H1 (cell line): ENCODE measurements around the gene TWF2. TPM values are rescaled to one million over a fixed set of nuclear protein-coding genes. Genes with fewer than 3 reads are reported as not detected.

ENCODE experiments used
- CTCF ChIA-PET: fragments of 300-600 bp; sonication (Branson Sonifier 250); formaldehyde crosslinking; loops from one replicate; lab custom pipeline; 2021; ENCODE audit not compliant: partially characterized antibody; lab: Charles Lee
- POLR2A ChIA-PET: fragments of 300-600 bp; sonication (Branson Sonifier 250); formaldehyde crosslinking; loops from one replicate; lab custom pipeline; 2021; ENCODE audit warnings: inconsistent platforms; ENCODE audit not compliant: partially characterized antibody; lab: Charles Lee
- DNase-seq, 2 experiments: peaks; one replicate each; pipeline versions ENCODE4 v3.0.0 to v3.0.0-alpha.2; 2010 to 2022; ENCODE audit warnings: low spot score in 2 of 2, low read depth in 1 of 2, mixed read lengths in 1 of 2
- FAIRE-seq: peaks from 2 replicates; lab custom pipeline; 2011; peaks lifted over from hg19 to GRCh38; lab: Jason Lieb, UNC
- H2AFZ ChIP-seq: 2 replicates; pipeline ENCODE4 v1.8.1; 2012; ENCODE audit warnings: low read length, inconsistent platforms
- H2AK5ac ChIP-seq: 2 replicates; pipeline ENCODE4 v1.6.1; 2013; ENCODE audit warnings: low read depth, low read length
- H2BK120ac ChIP-seq: replicated peaks from 2 replicates; pipeline ENCODE3; 2013; ENCODE audit warnings: low read depth, low read length, inconsistent platforms
- H2BK12ac ChIP-seq: 2 replicates; pipeline ENCODE4 v1.6.1; 2013; ENCODE audit warnings: low read depth, low read length
- H2BK15ac ChIP-seq: 2 replicates; pipeline ENCODE4 v1.6.1; 2013; ENCODE audit warnings: low read length
- H2BK20ac ChIP-seq: 2 replicates; pipeline ENCODE4 v1.6.1; 2013; ENCODE audit warnings: low read length
- H2BK5ac ChIP-seq: 2 replicates; pipeline ENCODE4 v1.6.1; 2013; ENCODE audit warnings: low read depth, low read length
- H3K14ac ChIP-seq: 2 replicates; pipeline ENCODE4 v1.6.1; 2013; ENCODE audit warnings: inconsistent platforms; ENCODE audit not compliant: insufficient read length
- H3K18ac ChIP-seq: 2 replicates; pipeline ENCODE4 v1.6.1; 2013; ENCODE audit warnings: low read length; ENCODE audit errors: extremely low read depth
- H3K23ac ChIP-seq: 2 replicates; pipeline ENCODE4 v1.6.1; 2013; ENCODE audit warnings: inconsistent platforms; ENCODE audit not compliant: insufficient read length
- H3K23me2 ChIP-seq: 2 replicates; pipeline ENCODE4 v1.6.1; 2013; ENCODE audit warnings: low read depth, low read length
- H3K27ac ChIP-seq: 2 replicates; pipeline ENCODE4 v1.6.1; 2011; ENCODE audit warnings: low read depth, low read length, inconsistent platforms
- H3K27me3 ChIP-seq, 4 experiments: replicated peaks in 1 of 4; 1 replicate in 1 of 4; 2 replicates in 3 of 4; pipeline versions ENCODE4 v1.6.1 to v1.8.1; 2011 to 2013; ENCODE audit warnings: low read length in 3 of 4, mild to moderate bottlenecking in 3 of 4, inconsistent platforms in 2 of 4, mixed read lengths in 2 of 4, moderate library complexity in 1 of 4; ENCODE audit not compliant: control insufficient read depth in 3 of 4, insufficient read depth in 3 of 4; ENCODE audit errors: extremely low read depth in 1 of 4
- H3K36me3 ChIP-seq, 4 experiments: 2 replicates each; pipeline versions ENCODE4 v1.6.1 to v1.8.1; 2011 to 2013; ENCODE audit warnings: mild to moderate bottlenecking in 4 of 4, low read length in 3 of 4, moderate library complexity in 2 of 4, control low read depth in 1 of 4, inconsistent platforms in 1 of 4; ENCODE audit not compliant: insufficient read depth in 4 of 4, control insufficient read depth in 2 of 4
- H3K4ac ChIP-seq: replicated peaks from 2 replicates; pipeline ENCODE3; 2013; ENCODE audit warnings: low read length, low read depth, mixed read lengths, inconsistent platforms; ENCODE audit not compliant: insufficient read length
- H3K4me1 ChIP-seq, 4 experiments: replicated peaks in 1 of 4; 1 replicate in 1 of 4; 2 replicates in 3 of 4; pipeline versions ENCODE4 v1.6.1 to v1.8.1; 2011 to 2013; ENCODE audit warnings: low read length in 3 of 4, inconsistent platforms in 2 of 4, mixed read lengths in 1 of 4; ENCODE audit not compliant: insufficient read depth in 4 of 4, control insufficient read depth in 3 of 4
- H3K4me2 ChIP-seq, 2 experiments: 2 replicates each; pipeline versions ENCODE4 v1.6.1 to v1.8.1; 2011 to 2013; ENCODE audit warnings: low read depth in 2 of 2, low read length in 2 of 2, control low read depth in 1 of 2, inconsistent platforms in 1 of 2, mild to moderate bottlenecking in 1 of 2; ENCODE audit not compliant: insufficient read depth in 1 of 2
- H3K4me3 ChIP-seq, 4 experiments: fragments of 200-600, 300-600 bp in 1 of 4; sonication (generic), shearing (Covaris generic), sonication (Bioruptor Twin) in 1 of 4; 2 replicates each; pipeline versions ENCODE4 v1.5.1 to v1.8.1; 2011 to 2016; ENCODE audit warnings: low read length in 4 of 4, low read depth in 3 of 4, control low read depth in 2 of 4, inconsistent platforms in 2 of 4, mild to moderate bottlenecking in 2 of 4, mixed read lengths in 1 of 4, moderate library complexity in 1 of 4; ENCODE audit not compliant: insufficient read depth in 2 of 4; ENCODE audit errors: extremely low read depth in 1 of 4
- H3K56ac ChIP-seq: replicated peaks from 2 replicates; pipeline ENCODE3; 2013; ENCODE audit warnings: low read depth, mild to moderate bottlenecking, mixed read lengths, low read length, inconsistent platforms; ENCODE audit not compliant: insufficient read length
- H3K79me1 ChIP-seq: 2 replicates; pipeline ENCODE4 v1.6.1; 2013; ENCODE audit warnings: low read depth, low read length, control low read depth
- H3K79me2 ChIP-seq, 2 experiments: 2 replicates each; pipeline versions ENCODE4 v1.6.1 to v1.8.1; 2012 to 2013; ENCODE audit warnings: low read length in 2 of 2, mild to moderate bottlenecking in 2 of 2, inconsistent platforms in 1 of 2; ENCODE audit not compliant: insufficient read depth in 2 of 2, control insufficient read depth in 1 of 2
- H3K9ac ChIP-seq, 4 experiments: replicated peaks in 1 of 4; 1 replicate in 1 of 4; 2 replicates in 3 of 4; pipeline versions ENCODE4 v1.6.1 to v1.8.1; 2011 to 2013; ENCODE audit warnings: low read depth in 3 of 4, low read length in 3 of 4, control low read depth in 2 of 4, mild to moderate bottlenecking in 2 of 4, moderate library complexity in 2 of 4, inconsistent platforms in 1 of 4; ENCODE audit errors: extremely low read depth in 1 of 4
- H3K9me3 ChIP-seq, 2 experiments: 2 replicates each; pipeline versions ENCODE4 v1.6.1 to v1.8.1; 2012 to 2013; ENCODE audit warnings: mild to moderate bottlenecking in 2 of 2, moderate library complexity in 2 of 2, control low read depth in 1 of 2, inconsistent platforms in 1 of 2, low read depth in 1 of 2, low read length in 1 of 2, mixed read lengths in 1 of 2; ENCODE audit not compliant: insufficient read depth in 2 of 2
- H4K20me1 ChIP-seq, 2 experiments: replicated peaks in 1 of 2; 2 replicates each; pipeline versions ENCODE3 to v1.8.1; 2011 to 2013; ENCODE audit warnings: inconsistent platforms in 2 of 2, low read length in 2 of 2, mild to moderate bottlenecking in 1 of 2; ENCODE audit not compliant: insufficient read depth in 2 of 2, control insufficient read depth in 1 of 2
- H4K5ac ChIP-seq: 2 replicates; pipeline ENCODE4 v1.6.1; 2013; ENCODE audit warnings: low read length, low read depth, mixed read lengths, inconsistent platforms; ENCODE audit not compliant: insufficient read length
- H4K8ac ChIP-seq: 2 replicates; pipeline ENCODE4 v1.8.0; 2013; ENCODE audit warnings: mild to moderate bottlenecking, moderate library complexity, low read length, inconsistent platforms; ENCODE audit not compliant: insufficient read depth; ENCODE audit errors: extremely low read depth
- H4K91ac ChIP-seq: replicated peaks from 2 replicates; pipeline ENCODE3; 2013; ENCODE audit warnings: low read length, mixed read lengths, inconsistent platforms; ENCODE audit not compliant: insufficient read length
- CTBP2 ChIP-seq: IDR thresholded peaks from 2 replicates; pipeline ENCODE4 v1.7.0; 2011; ENCODE audit warnings: borderline replicate concordance, mild to moderate bottlenecking, moderate library complexity, mixed read lengths, low read length; ENCODE audit not compliant: insufficient read depth, insufficient read length
- JUND ChIP-seq: IDR thresholded peaks from 2 replicates; pipeline ENCODE4 v1.6.1; 2011; ENCODE audit warnings: mild to moderate bottlenecking, improper control_type of control experiment, low read length
- WGBS, 2 experiments: shearing (Covaris generic) in 1 of 2; methylation state at CpG; one replicate each; pipeline versions ENCODE4 v1.1.6 to v1.1.7; 2013 to 2015; ENCODE audit warnings: low lambda C conversion rate in 2 of 2, mixed read lengths in 2 of 2, inconsistent platforms in 1 of 2, low coverage in 1 of 2, missing lambda C conversion rate in 1 of 2; ENCODE audit not compliant: insufficient replicate concordance in 2 of 2, insufficient coverage in 1 of 2, insufficient read length in 1 of 2; ENCODE audit errors: extremely low coverage in 1 of 2, missing lambda C conversion rate in 1 of 2; 5-methylcytosine and 5-hydroxymethylcytosine counted together
- polyA plus RNA-seq, 7 experiments: library from polyadenylated mRNA; depleted of rRNA in 3 of 7; stranded (reverse) in 5 of 7; unstranded in 2 of 7; fragments of >200 nt in 5 of 7; fragments of 200-250 nt in 2 of 7; gene quantifications; 1 replicate in 5 of 7; 2 replicates in 1 of 7; 4 replicates in 1 of 7; pipeline versions ENCODE4 v1.2.1 to v1.2.3, GENCODE V29; 2011 to 2013; ENCODE audit warnings: missing spikeins in 2 of 7, mixed read lengths in 2 of 7
- total RNA-seq: library from RNA; stranded (reverse); fragmentation: NEBNext Ultra II Directional; extraction: Animal tissue kit (Norgen Biotek cat#: 25700); gene quantifications from 2 replicates; pipeline ENCODE4 v1.2.1, GENCODE V29; 2021

The TWF2 gene
- total and polyA plus RNA-seq, 2 of the 8 experiments (the other 6 are each of a cell fraction or from before 2014, with no cell fraction given) = 65.2 to 90.4 TPM

DNA sequence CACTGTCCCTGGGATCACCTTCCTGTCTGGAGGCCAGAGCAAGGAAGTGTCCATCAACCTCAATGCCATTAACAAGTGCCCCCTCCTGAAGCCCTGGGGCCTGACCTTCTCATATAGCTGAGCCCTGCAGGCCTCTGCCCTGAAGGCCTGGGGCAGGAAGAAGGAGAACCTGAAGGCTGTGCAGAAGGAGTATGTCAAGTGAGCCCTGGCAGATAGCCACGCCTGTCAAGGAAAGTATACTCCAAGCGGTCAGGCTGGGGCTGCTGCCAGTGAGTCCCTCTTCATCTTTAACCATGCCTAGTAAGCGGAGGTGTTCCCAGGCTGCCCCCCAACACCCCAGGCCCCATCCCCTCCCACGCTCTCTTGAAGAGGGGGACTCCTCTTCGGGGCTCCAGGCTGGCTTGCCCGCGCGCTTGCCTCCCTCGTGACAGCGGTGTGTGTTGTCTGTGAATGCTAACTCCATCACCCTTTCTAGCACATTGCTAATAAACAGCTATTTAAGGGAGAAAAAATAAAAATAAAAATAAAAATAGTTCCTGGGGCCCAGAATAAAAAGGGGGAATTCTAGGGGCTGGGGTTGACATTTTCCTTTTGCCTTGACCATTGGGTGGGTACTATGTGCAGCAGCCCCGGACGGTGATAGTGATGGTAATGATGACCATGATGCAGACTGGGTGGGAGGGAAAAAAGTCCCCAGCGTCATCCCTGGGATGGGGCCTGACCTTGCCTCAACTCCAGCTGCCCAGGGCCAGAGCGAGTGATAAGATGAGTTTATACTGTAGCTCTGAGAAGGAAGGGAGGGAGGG lies 44.3 kb downstream of the TWF2 start:
- CTCF ChIA-PET = interaction anchor here (0.7 to 1.3 kb wide), 4 partner anchors 27 to 964 kb away, joined by 3 to 5 read pairs (median 4); no protein-coding TSS in a partner anchor
- H3K4me2 ChIP-seq = no peak overlapping the region

More for the DNA sequence above, 44.3 kb downstream of the TWF2 start:
- H2BK20ac ChIP-seq = no peak overlapping the region
- H3K79me1 ChIP-seq = no peaks in the 10 kb centered on the region; the same call in none of the 2 replicates
- WGBS, 2 experiments = 91% methylated on average over 12 of the region's 14 CpGs; no CpG with 5 or more reads in 1 of the 2 experiments
- peaks cover 0 to 3% (median under 1%) of the 10 kb centered on the region in 4 experiments; a peak in 4 of 7 replicates for H3K27me3 ChIP-seq
- no peak overlapping the region for H4K91ac ChIP-seq
- no peak overlapping the region for H3K23ac ChIP-seq
- H3K79me2 ChIP-seq = peaks cover 0 to 8% of the 10 kb centered on the region in 2 experiments; a peak in 2 of 4 replicates
- no peak overlapping the region for H3K14ac ChIP-seq
- POLR2A ChIA-PET = interaction anchor here (0.6 kb wide), 1 partner anchor 61 kb away, joined by 4 read pairs; no protein-coding TSS in a partner anchor
- H3K56ac ChIP-seq = no peak overlapping the region
- no peak overlapping the region for H2BK12ac ChIP-seq
- no peak overlapping the region for H4K8ac ChIP-seq
- peaks cover 0 to 3% of the 10 kb centered on the region in 2 experiments for H4K20me1 ChIP-seq
- no peak overlapping the region for H3K4me3 ChIP-seq
- TF ChIP-seq CTBP2 (no peak), JUND (no peak)
- H2AK5ac ChIP-seq = no peak overlapping the region
- H3K9me3 ChIP-seq = no peaks in the 10 kb centered on the region
- H2BK15ac ChIP-seq = no peak overlapping the region
- no peak overlapping the region for H3K4ac ChIP-seq
- FAIRE-seq (no peak), DNase-seq (no peak)
- peaks cover 0 to 12% (median 7%) of the 10 kb centered on the region in 4 experiments; a peak in 6 of 7 replicates for H3K4me1 ChIP-seq
- H4K5ac ChIP-seq = no peak overlapping the region
- H2AFZ ChIP-seq = no peak overlapping the region
- no peak overlapping the region for H3K9ac ChIP-seq
- no peak overlapping the region for H3K27ac ChIP-seq
- H2BK5ac ChIP-seq = no peak overlapping the region
- H2BK120ac ChIP-seq = no peak overlapping the region
- H3K36me3 ChIP-seq = peaks cover 0 to 4% (median 0%) of the 10 kb centered on the region in 4 experiments; a peak in 1 of 8 replicates
- no peak overlapping the region for H3K18ac ChIP-seq
- H3K23me2 ChIP-seq = peaks cover 4% of the 10 kb centered on the region; the same call in 1 of the 2 replicates
